ENCODE measurements around the gene RAMP3. TPM values are rescaled to one million over a fixed set of nuclear protein-coding genes. Genes with fewer than 3 reads are reported as not detected.

RAMP3 gene
- total RNA-seq, 1 donor from 2014 or later, result 5.7 TPM

GRCh38 chr7:45176886-45177731 is 19.5 kb downstream of the RAMP3 start:
- Histone ChIP-seq H3K4me3 (ENCODE audit: low read length in 3 of 3) (no peak overlapping the region), H3K36me3 (ENCODE audit: control insufficient read depth in 3 of 3, insufficient read depth in 3 of 3, low read length in 3 of 3) (no peaks in the 10 kb centered on the region), H3K9ac (ENCODE audit: low read depth in 1 of 3, low read length in 3 of 3) (no peak overlapping the region), H3K4me1 (ENCODE audit: control insufficient read depth in 3 of 3, insufficient read depth in 3 of 3, low read length in 3 of 3) (no peaks in the 10 kb centered on the region), H3K27me3 (ENCODE audit: control insufficient read depth in 3 of 3, insufficient read depth in 3 of 3, low read length in 3 of 3) (peaks cover 3 to 9% (median 7%) of the 10 kb centered on the region in 3 donors), H3K9me3 (ENCODE audit: control insufficient read depth in 3 of 3, low read length in 3 of 3) (no peaks in the 10 kb centered on the region), H3K27ac (ENCODE audit: low read depth, low read length) (no peak overlapping the region)

GRCh38 chr7:45177801-45178200 is 20.2 kb downstream of the RAMP3 start:
- Histone ChIP-seq H3K27ac (ENCODE audit: low read depth, low read length) (no peak overlapping the region), H3K9ac (ENCODE audit: low read depth in 1 of 3, low read length in 3 of 3) (no peak overlapping the region), H3K4me1 (ENCODE audit: control insufficient read depth in 3 of 3, insufficient read depth in 3 of 3, low read length in 3 of 3) (no peaks in the 10 kb centered on the region), H3K9me3 (ENCODE audit: control insufficient read depth in 3 of 3, low read length in 3 of 3) (no peaks in the 10 kb centered on the region), H3K36me3 (ENCODE audit: control insufficient read depth in 3 of 3, insufficient read depth in 3 of 3, low read length in 3 of 3) (no peaks in the 10 kb centered on the region), H3K27me3 (ENCODE audit: control insufficient read depth in 3 of 3, insufficient read depth in 3 of 3, low read length in 3 of 3) (peaks cover 3 to 9% (median 7%) of the 10 kb centered on the region in 3 donors), H3K4me3 (ENCODE audit: low read length in 3 of 3) (no peak overlapping the region)

DNA sequence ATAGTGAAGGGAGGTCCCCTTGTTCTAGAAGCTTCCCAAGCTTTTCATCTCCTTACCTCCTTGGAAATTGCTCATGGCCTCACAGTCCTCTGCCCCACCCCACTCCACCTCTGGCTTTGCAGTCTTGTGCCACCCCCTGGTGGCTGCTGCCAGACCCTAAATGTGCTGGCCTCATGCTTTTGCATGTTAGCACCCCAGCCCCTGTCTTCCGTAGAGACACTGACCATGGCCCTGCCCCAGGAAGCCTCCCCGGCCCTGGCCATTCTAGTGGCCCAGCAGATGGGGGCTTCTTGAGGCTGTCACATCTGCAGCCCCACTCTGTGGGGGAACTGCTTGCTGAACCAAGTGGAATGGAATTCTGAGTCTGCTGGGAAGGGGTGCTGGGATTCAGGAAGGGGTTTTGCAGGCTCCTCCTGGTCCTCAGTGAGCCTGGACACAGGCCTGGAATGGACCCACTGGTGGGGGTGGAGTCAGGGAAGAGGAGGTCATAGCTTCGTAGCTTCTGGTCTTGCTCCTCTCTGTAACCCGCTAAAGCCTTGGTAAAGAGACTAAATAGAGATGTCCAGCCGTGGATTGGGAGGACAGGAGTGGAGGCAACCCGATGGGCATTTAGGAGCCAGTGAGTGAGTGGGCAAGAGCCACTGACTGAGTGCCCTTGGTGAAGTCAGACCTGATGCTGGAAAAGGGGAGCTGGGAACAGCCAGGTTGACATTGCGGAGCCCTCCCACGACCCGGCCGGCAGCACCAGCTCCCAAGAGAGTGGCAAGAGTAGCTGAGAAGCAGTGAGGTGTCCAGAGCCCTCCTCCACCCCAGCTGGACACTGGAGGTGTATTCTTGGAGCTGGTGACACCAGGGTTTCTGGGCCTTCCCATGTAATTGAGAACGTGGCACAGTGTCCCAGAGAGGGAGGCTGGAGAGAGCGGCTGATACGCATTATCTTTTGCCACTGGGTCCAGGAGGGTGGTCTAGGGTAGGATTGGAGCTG is 20.9 kb downstream of the RAMP3 start:
- Histone ChIP-seq H3K4me3 (ENCODE audit: low read length in 3 of 3) (no peak overlapping the region), H3K27ac (ENCODE audit: low read depth, low read length) (no peak overlapping the region), H3K27me3 (ENCODE audit: control insufficient read depth in 3 of 3, insufficient read depth in 3 of 3, low read length in 3 of 3) (peaks cover 3 to 9% (median 7%) of the 10 kb centered on the region in 3 donors), H3K9me3 (ENCODE audit: control insufficient read depth in 3 of 3, low read length in 3 of 3) (no peaks in the 10 kb centered on the region), H3K36me3 (ENCODE audit: control insufficient read depth in 3 of 3, insufficient read depth in 3 of 3, low read length in 3 of 3) (no peaks in the 10 kb centered on the region), H3K9ac (ENCODE audit: low read depth in 1 of 3, low read length in 3 of 3) (no peak overlapping the region), H3K4me1 (ENCODE audit: control insufficient read depth in 3 of 3, insufficient read depth in 3 of 3, low read length in 3 of 3) (no peaks in the 10 kb centered on the region)

GRCh38 chr7:45179666-45180065 is 22.1 kb downstream of the RAMP3 start:
- Histone ChIP-seq H3K27me3 (ENCODE audit: control insufficient read depth in 3 of 3, insufficient read depth in 3 of 3, low read length in 3 of 3) (peaks cover 3 to 9% (median 7%) of the 10 kb centered on the region in 3 donors), H3K9me3 (ENCODE audit: control insufficient read depth in 3 of 3, low read length in 3 of 3) (no peaks in the 10 kb centered on the region), H3K9ac (ENCODE audit: low read depth in 1 of 3, low read length in 3 of 3) (no peak overlapping the region), H3K4me1 (ENCODE audit: control insufficient read depth in 3 of 3, insufficient read depth in 3 of 3, low read length in 3 of 3) (no peaks in the 10 kb centered on the region), H3K36me3 (ENCODE audit: control insufficient read depth in 3 of 3, insufficient read depth in 3 of 3, low read length in 3 of 3) (no peaks in the 10 kb centered on the region), H3K4me3 (ENCODE audit: low read length in 3 of 3) (no peak overlapping the region), H3K27ac (ENCODE audit: low read depth, low read length) (no peak overlapping the region)

DNA sequence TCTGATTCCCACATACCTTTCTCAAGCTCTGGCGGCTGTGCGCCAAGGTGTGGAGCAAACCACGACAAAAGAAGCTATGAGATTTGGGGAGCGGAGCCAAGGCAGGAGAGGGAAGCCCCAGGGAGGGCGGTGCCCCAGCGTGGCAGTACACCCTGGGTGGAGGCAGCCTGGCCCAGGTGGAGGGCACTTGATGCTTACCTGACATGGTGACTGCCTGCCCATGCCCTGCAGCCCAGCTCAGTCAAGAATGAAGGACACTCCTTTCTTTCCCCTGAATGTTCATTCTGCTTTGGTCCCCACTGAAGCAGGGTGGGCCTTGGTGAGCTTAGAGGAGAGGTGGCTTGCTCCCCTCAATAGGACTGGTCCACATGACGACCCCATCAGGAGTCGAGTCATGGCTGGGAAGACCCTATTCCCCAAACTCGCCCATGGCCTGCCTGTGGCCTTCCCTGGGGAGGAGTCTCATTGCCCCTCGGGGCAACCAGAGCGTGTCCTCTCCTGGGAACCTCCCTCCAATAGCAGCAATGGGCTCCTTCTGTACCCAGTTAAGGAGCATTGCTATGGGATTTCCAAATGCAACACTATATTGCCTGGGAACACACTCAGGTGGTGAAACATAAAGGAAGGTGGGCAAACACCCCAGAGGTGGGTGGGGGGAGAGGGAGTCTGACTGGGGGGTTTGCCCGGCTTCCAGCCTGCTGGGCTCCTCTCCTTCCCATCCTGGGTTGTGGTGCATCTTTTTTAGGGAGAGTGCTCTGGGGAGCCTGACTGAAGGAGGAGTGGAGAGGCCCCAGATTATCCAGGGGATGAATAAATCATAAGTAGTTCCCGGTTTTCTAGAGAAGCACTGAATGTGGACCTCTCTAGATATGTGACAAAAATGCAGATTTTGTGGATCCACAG is 22.7 kb downstream of the RAMP3 start:
- Histone ChIP-seq H3K9me3 (ENCODE audit: control insufficient read depth in 3 of 3, low read length in 3 of 3) (no peaks in the 10 kb centered on the region), H3K36me3 (ENCODE audit: control insufficient read depth in 3 of 3, insufficient read depth in 3 of 3, low read length in 3 of 3) (no peaks in the 10 kb centered on the region), H3K4me1 (ENCODE audit: control insufficient read depth in 3 of 3, insufficient read depth in 3 of 3, low read length in 3 of 3) (no peaks in the 10 kb centered on the region), H3K27me3 (ENCODE audit: control insufficient read depth in 3 of 3, insufficient read depth in 3 of 3, low read length in 3 of 3) (peaks cover 3 to 9% (median 7%) of the 10 kb centered on the region in 3 donors), H3K9ac (ENCODE audit: low read depth in 1 of 3, low read length in 3 of 3) (no peak overlapping the region), H3K4me3 (ENCODE audit: low read length in 3 of 3) (no peak overlapping the region), H3K27ac (ENCODE audit: low read depth, low read length) (no peak overlapping the region)

DNA sequence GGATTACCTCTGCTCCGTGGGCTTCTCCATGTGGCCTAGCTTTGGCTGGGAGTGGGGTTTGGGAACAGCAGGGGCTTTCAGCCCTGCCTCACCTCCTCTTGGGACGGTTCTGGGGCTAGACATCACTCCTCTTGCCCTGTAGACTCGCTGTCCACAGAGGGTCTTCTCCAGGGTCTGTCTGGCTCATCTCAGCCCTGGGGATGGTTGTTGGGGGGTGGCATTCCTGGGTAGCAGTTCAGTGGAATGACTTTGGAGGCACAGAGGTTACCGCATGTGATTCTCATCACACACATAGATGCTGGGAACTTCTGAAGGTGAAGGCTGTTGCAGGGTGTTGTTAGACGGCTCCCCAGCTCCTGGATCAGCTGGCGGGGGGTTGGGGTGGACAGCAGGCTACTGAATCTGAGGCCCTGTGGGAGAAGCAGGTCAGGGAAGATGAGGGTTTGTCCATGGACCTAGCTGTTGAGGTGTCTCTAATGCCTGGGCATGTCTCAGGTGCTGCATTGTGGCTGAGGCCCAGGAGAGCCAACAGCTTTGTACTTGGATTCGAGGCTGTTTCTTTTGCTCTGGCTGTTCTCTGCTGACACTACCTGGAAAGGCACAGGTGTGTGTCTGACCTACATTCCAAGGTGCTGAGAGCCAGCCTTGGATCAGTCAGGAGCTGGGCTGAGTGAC is 23.8 kb downstream of the RAMP3 start:
- no peak overlapping the region for H3K9ac ChIP-seq (ENCODE audit: low read depth in 1 of 3, low read length in 3 of 3)
- no peaks in the 10 kb centered on the region for H3K36me3 ChIP-seq (ENCODE audit: control insufficient read depth in 3 of 3, insufficient read depth in 3 of 3, low read length in 3 of 3)
- no peak overlapping the region for H3K27ac ChIP-seq (ENCODE audit: low read depth, low read length)
- no peaks in the 10 kb centered on the region for H3K4me1 ChIP-seq (ENCODE audit: control insufficient read depth in 3 of 3, insufficient read depth in 3 of 3, low read length in 3 of 3)
- no peak overlapping the region for H3K4me3 ChIP-seq (ENCODE audit: low read length in 3 of 3)
- no peaks in the 10 kb centered on the region for H3K9me3 ChIP-seq (ENCODE audit: control insufficient read depth in 3 of 3, low read length in 3 of 3)
- peaks cover 3 to 9% (median 7%) of the 10 kb centered on the region in 3 donors for H3K27me3 ChIP-seq (ENCODE audit: control insufficient read depth in 3 of 3, insufficient read depth in 3 of 3, low read length in 3 of 3)

DNA sequence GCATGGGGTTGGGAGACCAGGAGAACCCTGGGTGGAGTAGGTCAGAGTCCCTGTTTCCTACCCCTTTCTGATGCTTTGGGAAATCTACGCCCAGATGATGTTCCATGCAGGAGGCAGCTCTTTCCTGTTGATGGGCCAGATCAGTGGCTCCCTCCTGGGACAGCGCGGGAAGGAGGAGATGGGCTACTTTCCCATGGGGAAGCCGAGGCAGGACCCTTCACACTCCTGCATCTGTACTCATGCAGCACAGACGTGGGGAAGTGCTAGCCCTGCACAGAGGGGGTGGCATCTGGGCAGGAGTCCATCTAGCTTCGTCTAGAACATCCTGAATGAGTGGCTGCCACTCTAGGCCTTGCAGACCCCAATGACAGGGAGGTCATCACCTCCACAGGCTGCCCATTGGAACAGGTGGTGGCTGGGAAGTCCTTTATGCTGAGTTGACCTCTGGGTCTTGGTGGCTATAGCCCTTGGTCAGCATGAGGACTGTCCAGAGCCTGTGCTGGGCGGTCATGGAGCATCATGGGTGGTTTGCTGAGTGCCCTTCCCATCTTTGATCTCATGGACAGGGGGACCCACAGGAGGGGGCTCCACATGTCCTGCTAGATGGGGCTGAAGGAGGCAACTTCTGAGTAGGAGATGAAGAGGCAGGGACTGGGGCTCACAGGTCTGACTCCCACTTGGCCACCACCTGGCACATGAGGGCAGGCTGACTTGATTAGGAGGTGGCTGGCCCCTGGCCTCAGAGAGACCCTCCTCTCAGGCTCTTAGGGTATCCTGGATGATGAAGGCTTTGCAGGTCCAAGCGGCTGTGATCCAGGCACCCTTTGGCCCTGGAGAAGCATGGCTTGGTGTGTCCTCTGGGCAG is 24.6 kb downstream of the RAMP3 start:
- Histone ChIP-seq H3K9me3 (ENCODE audit: control insufficient read depth in 3 of 3, low read length in 3 of 3) (no peaks in the 10 kb centered on the region), H3K27ac (ENCODE audit: low read depth, low read length) (no peak overlapping the region)

DNA sequence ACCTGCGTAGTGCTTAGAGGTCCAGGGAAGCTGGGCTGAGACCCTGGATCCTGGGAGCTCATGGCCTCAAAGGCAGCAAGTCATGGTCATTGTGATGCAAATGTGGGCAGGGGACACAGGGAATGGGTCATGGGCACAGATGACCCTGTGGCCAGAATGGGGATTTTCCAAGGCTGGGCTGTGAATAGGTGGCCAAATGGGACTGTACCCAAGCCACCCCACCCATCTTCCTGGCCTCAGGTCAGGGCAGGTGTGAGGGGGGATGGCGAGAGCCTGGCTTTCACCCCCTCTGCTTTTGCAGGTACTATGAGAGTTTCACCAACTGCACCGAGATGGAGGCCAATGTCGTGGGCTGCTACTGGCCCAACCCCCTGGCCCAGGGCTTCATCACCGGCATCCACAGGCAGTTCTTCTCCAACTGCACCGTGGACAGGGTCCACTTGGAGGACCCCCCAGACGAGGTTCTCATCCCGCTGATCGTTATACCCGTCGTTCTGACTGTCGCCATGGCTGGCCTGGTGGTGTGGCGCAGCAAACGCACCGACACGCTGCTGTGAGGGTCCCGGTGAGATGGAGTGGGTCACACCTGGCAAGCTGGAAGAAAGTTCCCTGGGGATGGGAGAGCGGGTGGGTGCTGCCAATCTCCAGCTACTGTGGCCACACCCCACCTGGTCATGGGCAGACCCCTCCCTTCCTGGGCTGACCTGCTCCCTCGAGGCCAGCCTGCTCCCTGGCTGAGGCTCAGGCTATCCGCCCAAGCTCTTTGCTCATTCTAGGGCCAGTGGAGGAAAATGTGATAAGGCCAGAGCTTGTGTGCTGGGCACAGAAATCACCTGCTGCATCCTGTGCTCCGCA is 25.5 kb downstream of the RAMP3 start:
- peaks cover 3 to 9% (median 7%) of the 10 kb centered on the region in 3 donors for H3K27me3 ChIP-seq (ENCODE audit: control insufficient read depth in 3 of 3, insufficient read depth in 3 of 3, low read length in 3 of 3)
- H3K27ac ChIP-seq (ENCODE audit: low read depth, low read length), result no peak overlapping the region
- no peaks in the 10 kb centered on the region for H3K4me1 ChIP-seq (ENCODE audit: control insufficient read depth in 3 of 3, insufficient read depth in 3 of 3, low read length in 3 of 3)
- H3K9me3 ChIP-seq (ENCODE audit: control insufficient read depth in 3 of 3, low read length in 3 of 3), result no peaks in the 10 kb centered on the region
- no peak overlapping the region for H3K9ac ChIP-seq (ENCODE audit: low read depth in 1 of 3, low read length in 3 of 3)
- H3K4me3 ChIP-seq (ENCODE audit: low read length in 3 of 3), result no peak overlapping the region
- H3K36me3 ChIP-seq (ENCODE audit: control insufficient read depth in 3 of 3, insufficient read depth in 3 of 3, low read length in 3 of 3), result peaks cover 0 to 2% (median 0%) of the 10 kb centered on the region in 3 donors

More for the DNA sequence above, 24.6 kb downstream of the RAMP3 start:
- peaks cover 0 to 2% (median 0%) of the 10 kb centered on the region in 3 donors for H3K36me3 ChIP-seq (ENCODE audit: control insufficient read depth in 3 of 3, insufficient read depth in 3 of 3, low read length in 3 of 3)
- H3K27me3 ChIP-seq (ENCODE audit: control insufficient read depth in 3 of 3, insufficient read depth in 3 of 3, low read length in 3 of 3), result peaks cover 3 to 9% (median 7%) of the 10 kb centered on the region in 3 donors
- no peaks in the 10 kb centered on the region for H3K4me1 ChIP-seq (ENCODE audit: control insufficient read depth in 3 of 3, insufficient read depth in 3 of 3, low read length in 3 of 3)
- no peak overlapping the region for H3K9ac ChIP-seq (ENCODE audit: low read depth in 1 of 3, low read length in 3 of 3)
- H3K4me3 ChIP-seq (ENCODE audit: low read length in 3 of 3), result no peak overlapping the region

Data from skeletal muscle tissue (tissue), 4 donors.